Peyer's patch (tissue), 4 donors: ENCODE results near the gene PER1. TPM values are rescaled to one million over a fixed set of nuclear protein-coding genes. Genes with fewer than 3 reads are reported as not detected.

Experiments
- DNase-seq, 3 donors: peaks; one replicate each; pipeline ENCODE4 v3.0.0-alpha.2; 2017 to 2019
- H3K27ac ChIP-seq, 4 donors: fragments of 200-600 bp; sonication (generic); one replicate each; pipeline ENCODE4 v1.5.1; 2016 to 2019
- H3K27me3 ChIP-seq, 2 donors: fragments of 200-600 bp; sonication (generic); one replicate each; pipeline ENCODE4 v1.5.1; 2019
- H3K36me3 ChIP-seq, 3 donors: fragments of 200-600 bp; sonication (generic); one replicate each; pipeline ENCODE4 v1.5.1; 2016 to 2019
- H3K4me1 ChIP-seq, 4 donors: fragments of 200-600 bp; sonication (generic); one replicate each; pipeline ENCODE4 v1.5.1; 2016 to 2019
- H3K4me3 ChIP-seq, 4 donors: fragments of 200-600 bp; sonication (generic); 1 replicate in 3 of 4; 2 replicates in 1 of 4; pipeline ENCODE4 v1.5.1; 2016 to 2019; ENCODE audit warnings: mild to moderate bottlenecking in 1 of 4
- H3K9me3 ChIP-seq, 4 donors: fragments of 200-600 bp; sonication (generic); one replicate each; pipeline ENCODE4 v1.5.1; 2016 to 2019; ENCODE audit warnings: mild to moderate bottlenecking in 1 of 4
- CTCF ChIP-seq, 6 experiments: fragments of 450-650 bp in 4 of 6; fragments of 200-600 bp in 2 of 6; sonication (generic) in 1 of 6; IDR thresholded peaks; one replicate each; pipeline ENCODE4 v1.5.1; 2017 to 2019; ENCODE audit warnings: antibody characterized with exemption in 6 of 6, mild to moderate bottlenecking in 3 of 6, moderate library complexity in 1 of 6
- POLR2A ChIP-seq, 2 donors: fragments of 450-650 bp; IDR thresholded peaks; one replicate each; pipeline ENCODE4 v1.5.1; 2017; ENCODE audit warnings: antibody characterized with exemption in 2 of 2, mild to moderate bottlenecking in 2 of 2, moderate library complexity in 2 of 2
- total RNA-seq, 4 donors: library from RNA; depleted of rRNA; stranded (reverse); fragments of >200 nt; gene quantifications; one replicate each; pipeline ENCODE4 v1.1.0, GENCODE V29; 2016

Gene PER1
- total RNA-seq, 4 donors from 2014 or later, result 67.6 to 143 (median 119) TPM

GRCh38 chr17:8120520-8121406 is 31.4 kb downstream of the PER1 start:
- DNase-seq, result peak in 2 of 3 donors; percentile 66 to 71
- no peaks in the 10 kb centered on the region for H3K9me3 ChIP-seq
- H3K36me3 ChIP-seq, result no peaks in the 10 kb centered on the region
- H3K27ac ChIP-seq, result peak overlapping the region in 2 of 4 donors; percentile 31 to 78
- peak overlapping the region; percentile 12 to 52 (median 43) for H3K4me3 ChIP-seq
- TF ChIP-seq CTCF (IDR thresholded peaks at IDR 0.05) (peak in 3 of 6 experiments; percentile 0 to 25 (median 17)), POLR2A (IDR thresholded peaks at IDR 0.05) (no peak)
- H3K27me3 ChIP-seq, result peaks cover 0 to 53% of the 10 kb centered on the region in 2 donors
- peaks cover 3 to 76% (median 59%) of the 10 kb centered on the region in 4 donors for H3K4me1 ChIP-seq

- no peaks in the 10 kb centered on the region for H3K36me3 ChIP-seq
- H3K27me3 ChIP-seq, result peaks cover 0 to 54% of the 10 kb centered on the region in 2 donors
- TF ChIP-seq POLR2A (IDR thresholded peaks at IDR 0.05), result no peak
- TF ChIP-seq CTCF (IDR thresholded peaks at IDR 0.05), result peak in 1 of 6 experiments; percentile 10
- H3K9me3 ChIP-seq, result no peaks in the 10 kb centered on the region
- H3K4me3 ChIP-seq, result peak overlapping the region; percentile 43 to 60 (median 56)
- peak overlapping the region; percentile 59 to 84 (median 78) for H3K27ac ChIP-seq
- peak; percentile 59 to 89 (median 72) for DNase-seq
- peaks cover 3 to 67% (median 54%) of the 10 kb centered on the region in 4 donors for H3K4me1 ChIP-seq
Measured at GRCh38 chr17:8119581-8120519, 32.4 kb downstream of the PER1 start.

- peak overlapping the region; percentile 59 to 84 (median 78) for H3K27ac ChIP-seq
- TF ChIP-seq POLR2A (IDR thresholded peaks at IDR 0.05) (no peak), CTCF (IDR thresholded peaks at IDR 0.05) (peak; percentile 70 to 85 (median 80))
- H3K36me3 ChIP-seq, result no peaks in the 10 kb centered on the region
- H3K4me3 ChIP-seq, result peak overlapping the region; percentile 43 to 60 (median 56)
- peak; percentile 86 to 95 (median 90) for DNase-seq
- peaks cover 3 to 58% (median 47%) of the 10 kb centered on the region in 4 donors for H3K4me1 ChIP-seq
- H3K27me3 ChIP-seq, result peaks cover 0 to 47% of the 10 kb centered on the region in 2 donors
- no peaks in the 10 kb centered on the region for H3K9me3 ChIP-seq
Measured at GRCh38 chr17:8118769-8119580, 33.2 kb downstream of the PER1 start.

GRCh38 chr17:8117980-8118768 is 34.0 kb downstream of the PER1 start, which contains the start of gene ALOXE3:
TSS of gene ALOXE3 (minus strand) at chr17:8118514. CDS start at chr17:8117990, 524 bp downstream.
- no peak for TF ChIP-seq CTCF (IDR thresholded peaks at IDR 0.05)
- TF ChIP-seq POLR2A (IDR thresholded peaks at IDR 0.05), result peak in 1 of 2 donors; percentile 39
- H3K27me3 ChIP-seq, result peaks cover 0 to 40% of the 10 kb centered on the region in 2 donors
- peak within 1 kb of the TSS; percentile 43 to 60 (median 56) for H3K4me3 ChIP-seq
- DNase-seq, result peak in 2 of 3 donors; percentile 71 to 80
- H3K9me3 ChIP-seq, result no peaks in the 10 kb centered on the region
- no peaks in the 10 kb centered on the region for H3K36me3 ChIP-seq
- H3K4me1 ChIP-seq, result peaks cover 0 to 50% (median 39%) of the 10 kb centered on the region in 4 donors
- H3K27ac ChIP-seq, result peak within 1 kb of the TSS; percentile 59 to 84 (median 78)
